GM19035 (cell line): ENCODE data around the gene FGF14.

ENCODE experiments used
- ATAC-seq: cut with Tn5 transposase; IDR thresholded peaks from one replicate; pipeline ENCODE4 v1.9.1; 2021; ENCODE audit not compliant: unreplicated experiment

Gene FGF14

DNA sequence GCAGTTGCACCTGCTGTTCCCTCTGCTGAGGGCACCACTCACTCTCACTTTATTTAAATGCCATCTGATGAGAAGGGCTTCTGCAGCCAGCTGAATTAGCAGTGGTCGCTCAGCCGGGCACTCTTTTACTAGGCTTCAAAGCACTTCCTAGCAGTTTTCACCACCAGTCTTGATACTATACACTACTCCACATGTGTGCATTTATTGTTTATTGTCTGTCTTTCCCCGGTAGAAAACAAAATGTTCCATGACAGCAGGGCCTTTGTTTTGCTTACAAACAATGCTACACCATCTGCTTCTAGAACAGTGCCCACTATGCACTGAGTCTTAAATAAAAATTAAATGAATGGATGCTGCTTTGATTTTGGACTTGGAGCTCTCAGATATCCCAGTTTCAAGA is 404.9 kb downstream of the FGF14 start:
- ATAC-seq, result no peak

DNA sequence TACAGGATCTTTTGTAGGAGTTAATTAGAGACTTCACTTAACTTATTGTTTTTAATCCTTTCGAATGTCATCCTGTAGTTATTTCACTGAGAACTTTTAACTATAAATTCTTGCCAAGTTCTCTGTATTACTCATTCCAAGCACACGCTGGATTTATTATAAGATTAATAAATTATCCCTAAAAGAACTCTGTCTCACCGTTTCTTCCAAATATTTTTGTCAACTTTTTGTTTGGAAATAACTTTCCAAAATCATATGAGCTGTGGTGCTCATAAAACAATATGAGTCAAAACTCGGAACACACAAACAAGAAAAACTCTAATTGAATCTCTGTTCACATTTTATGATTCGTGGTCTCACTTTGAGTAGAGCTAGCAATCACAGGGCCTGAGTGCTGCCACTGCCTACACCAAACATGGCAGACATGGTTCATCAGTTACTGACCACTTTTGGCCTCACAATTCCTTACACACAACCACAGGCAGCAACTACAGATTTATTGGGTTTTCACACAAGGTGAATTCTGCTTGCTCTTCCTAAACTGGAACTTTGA is 412.0 kb downstream of the FGF14 start:
- ATAC-seq, result no peak

DNA sequence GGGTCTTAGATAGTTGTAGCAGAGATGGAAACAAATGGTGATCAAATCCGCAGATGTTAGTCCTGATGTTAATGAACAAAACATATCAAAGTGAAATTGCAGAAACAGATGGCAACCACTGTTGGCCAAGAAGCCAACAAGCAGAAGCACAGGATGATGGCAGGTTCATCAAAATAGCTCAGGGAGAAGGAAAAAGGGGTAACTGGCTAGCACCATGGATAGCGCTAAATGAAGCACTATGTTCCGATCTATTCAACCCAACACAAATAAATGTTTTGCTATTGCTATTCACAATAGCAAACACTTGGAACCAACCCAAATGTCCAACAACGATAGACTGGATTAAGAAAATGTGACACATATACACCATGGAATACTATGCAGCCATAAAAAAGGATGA is 413.7 kb downstream of the FGF14 start:
- ATAC-seq, result no peak

DNA sequence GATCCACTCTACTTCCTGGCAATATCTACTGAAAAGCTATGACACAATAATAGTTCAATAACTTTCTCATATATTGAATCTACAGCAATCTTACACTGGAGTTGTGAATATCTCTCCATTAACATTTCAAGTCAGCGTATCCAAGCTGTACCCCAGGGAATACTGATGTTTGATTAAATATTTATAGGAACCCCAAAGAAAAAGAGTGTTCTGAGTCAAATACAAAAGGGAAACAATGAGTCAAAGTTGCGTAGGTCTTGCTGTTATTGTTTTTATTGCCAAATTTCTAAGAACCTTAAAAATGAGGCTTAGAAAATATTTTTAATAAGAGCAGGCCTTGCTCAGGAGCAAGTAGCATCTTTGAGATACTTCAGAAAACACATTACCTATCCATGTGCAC is 415.5 kb downstream of the FGF14 start:
- no peak for ATAC-seq

DNA sequence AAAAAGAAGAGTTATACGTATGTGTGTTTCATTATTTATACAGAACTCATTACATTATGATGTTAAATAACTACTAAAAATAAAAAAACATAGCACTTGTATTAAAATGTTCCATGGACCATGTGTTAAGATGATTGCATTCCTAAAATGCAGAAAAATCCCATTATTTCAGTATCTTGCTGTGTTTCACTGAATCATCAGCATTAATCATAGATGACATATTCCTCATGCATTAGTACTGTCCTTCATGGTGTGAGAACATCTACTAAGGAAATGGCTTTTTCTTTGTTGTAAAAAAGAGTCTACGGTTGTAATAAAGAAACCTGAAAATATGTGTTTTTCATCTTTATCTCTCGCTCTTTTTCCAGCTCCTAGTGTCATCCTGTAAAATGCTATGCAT is 416.5 kb downstream of the FGF14 start:
- no peak for ATAC-seq

DNA sequence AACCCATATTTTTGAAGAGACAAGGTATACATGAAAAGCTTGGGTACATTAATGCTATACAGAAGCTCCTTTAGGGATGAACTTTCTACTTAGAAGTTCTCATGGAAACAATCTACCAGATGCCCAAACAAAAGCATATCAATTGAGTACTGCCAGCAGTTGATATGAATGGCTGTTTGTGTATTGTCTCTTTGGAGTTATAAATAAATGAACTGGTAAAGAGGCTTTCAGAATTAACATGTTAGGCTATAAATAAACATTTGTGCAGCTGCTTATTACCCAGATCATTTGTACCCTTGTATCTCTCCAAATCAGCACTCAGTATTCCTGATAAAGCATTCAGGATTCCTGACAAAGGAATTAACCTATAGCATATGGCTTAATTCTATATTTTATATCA is 418.9 kb downstream of the FGF14 start:
- ATAC-seq, result no peak

DNA sequence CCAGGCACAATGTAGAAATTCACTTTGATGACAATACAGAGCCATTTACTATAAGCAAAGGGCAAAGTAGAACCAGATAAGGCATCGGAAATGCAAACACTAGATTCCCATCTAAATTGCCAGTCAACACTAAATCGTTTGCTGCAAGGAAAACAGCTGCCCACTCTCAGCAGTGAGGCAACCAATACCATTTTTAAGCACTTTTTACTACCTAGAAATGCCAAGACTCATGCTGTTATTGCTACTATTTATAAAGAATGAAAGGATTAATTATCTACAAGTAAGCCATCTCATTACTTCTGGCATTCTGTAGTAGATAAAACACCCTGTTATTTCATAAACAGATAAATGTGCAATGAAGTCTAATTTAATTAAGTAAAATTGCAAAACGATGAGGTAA is 422.0 kb downstream of the FGF14 start:
- no peak for ATAC-seq

DNA sequence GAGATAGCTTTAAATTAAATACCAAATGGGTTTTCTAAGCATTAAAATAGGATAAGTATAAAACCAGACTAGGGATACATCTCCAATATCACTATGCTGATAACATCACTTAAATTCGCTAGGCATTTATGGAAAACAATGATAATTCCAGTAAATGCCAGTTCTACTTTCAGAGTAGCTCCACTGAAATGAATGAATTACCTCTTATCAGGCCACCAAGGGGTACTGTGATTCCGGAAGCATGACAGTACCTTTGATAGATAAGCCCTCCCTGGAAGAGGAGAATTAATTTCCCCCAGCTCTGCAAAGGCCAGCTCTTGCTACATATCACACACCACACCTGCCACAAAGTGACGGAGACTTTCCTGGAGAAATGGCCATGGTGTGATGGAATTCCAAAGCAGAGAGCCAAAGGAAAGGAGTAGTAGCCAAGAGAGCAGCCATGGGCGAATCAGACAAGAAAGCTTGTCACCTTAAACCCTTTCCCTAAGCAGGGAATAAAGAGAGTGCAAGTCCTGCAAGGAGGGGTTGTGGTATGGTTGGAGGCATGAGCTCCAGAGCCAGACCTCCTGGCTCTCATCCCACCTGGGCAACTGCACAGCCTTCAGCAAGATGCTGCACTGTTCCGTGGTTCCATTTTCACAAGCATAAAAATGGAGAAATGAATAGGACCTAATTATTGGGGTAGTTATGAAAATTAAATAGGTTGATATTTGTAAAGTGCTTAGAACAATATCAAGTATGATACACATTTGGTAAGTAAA is 423.1 kb downstream of the FGF14 start:
- no peak for ATAC-seq

DNA sequence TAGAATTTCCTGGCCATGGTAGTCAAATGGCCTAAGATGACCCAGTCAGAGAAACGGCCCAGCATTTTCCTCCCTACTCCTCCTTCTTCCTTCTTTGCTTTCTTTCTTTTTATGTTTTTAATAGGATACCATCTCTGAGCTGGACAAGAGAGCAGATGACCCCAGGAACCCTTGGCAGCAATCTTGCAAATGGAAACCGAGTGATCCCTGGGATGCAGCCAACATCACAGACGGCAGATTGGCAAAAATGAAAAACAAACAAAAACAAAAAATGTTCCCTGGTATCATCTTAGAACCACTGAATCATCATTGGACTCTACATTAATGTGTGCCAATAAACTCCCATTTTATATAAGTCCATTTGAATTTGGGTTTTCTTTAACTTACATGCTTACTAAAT is 424.4 kb downstream of the FGF14 start:
- ATAC-seq, result no peak

DNA sequence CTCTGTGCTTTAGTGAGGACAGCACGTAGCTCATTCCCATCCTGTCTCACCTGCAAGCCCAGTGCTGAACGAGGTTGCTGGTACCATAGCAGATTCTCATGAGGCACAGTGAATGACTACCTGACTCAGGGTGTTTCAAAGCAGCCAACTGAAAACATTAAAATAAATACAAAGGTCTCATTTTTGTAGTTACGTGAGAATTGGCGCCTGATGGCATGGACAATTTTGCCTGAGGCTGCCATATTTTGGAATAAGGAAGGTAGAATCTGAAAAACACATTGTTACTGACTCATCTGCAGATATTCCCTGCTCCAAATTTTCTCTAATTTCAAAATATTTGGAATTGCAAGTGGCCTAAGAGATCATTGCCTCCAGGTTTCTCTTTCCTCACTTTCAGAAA is 429.7 kb downstream of the FGF14 start:
- ATAC-seq, result no peak

DNA sequence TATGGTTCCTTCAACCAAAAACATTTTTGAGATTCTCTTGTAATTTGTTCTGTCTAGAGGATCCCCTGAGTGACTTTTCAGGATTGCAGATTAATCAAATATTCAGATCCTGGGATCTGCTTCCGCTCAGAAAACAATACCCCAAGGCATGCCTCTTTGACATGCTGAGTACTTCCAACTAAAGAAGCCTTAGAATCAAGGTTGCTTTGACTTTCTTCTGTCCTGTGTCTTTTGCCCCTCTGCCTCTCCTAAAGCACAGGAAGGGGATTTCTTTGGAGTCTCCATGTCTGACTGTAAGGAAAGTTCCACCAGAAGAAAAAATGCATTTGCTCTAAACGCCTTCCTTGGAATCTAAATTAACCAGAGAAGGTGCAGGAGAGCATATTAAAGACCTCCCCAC is 431.5 kb downstream of the FGF14 start:
- no peak for ATAC-seq

DNA sequence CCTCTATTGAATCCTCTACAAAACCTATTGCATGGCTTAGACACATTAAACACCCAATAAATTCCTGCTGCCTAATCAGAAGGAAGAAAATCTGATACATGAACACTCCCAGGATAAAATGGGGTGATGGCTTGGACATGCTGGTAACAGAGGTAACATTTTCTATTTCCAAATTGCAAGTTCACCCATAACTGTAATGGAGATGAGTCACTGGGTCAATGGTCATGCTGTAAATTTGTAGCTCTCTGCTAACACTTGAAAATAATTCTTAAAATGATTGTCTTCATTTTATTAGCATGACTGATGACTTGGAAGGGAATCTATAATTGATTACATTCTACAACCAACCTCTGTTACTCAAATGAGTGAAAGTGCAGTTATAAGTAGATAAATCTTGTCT is 434.1 kb downstream of the FGF14 start:
- no peak for ATAC-seq

DNA sequence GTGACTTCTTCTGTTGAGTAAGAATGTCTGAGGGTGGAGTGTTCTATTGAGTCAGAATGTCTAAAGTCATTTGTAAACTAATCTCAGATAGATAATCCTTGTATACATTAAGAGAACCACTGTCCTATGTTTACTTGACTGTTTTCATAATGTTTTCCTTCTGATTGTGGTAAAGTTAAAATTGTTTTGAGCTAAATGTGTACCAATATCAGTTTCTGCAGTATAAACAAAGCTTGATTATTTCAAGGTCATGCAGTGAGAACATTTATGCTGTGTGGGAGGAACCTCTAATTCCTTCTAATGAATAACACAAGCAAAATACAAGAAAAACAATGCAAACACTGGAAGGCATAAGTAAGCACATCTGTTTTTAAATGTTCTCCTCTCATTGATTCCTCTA is 434.6 kb downstream of the FGF14 start:
- no peak for ATAC-seq

DNA sequence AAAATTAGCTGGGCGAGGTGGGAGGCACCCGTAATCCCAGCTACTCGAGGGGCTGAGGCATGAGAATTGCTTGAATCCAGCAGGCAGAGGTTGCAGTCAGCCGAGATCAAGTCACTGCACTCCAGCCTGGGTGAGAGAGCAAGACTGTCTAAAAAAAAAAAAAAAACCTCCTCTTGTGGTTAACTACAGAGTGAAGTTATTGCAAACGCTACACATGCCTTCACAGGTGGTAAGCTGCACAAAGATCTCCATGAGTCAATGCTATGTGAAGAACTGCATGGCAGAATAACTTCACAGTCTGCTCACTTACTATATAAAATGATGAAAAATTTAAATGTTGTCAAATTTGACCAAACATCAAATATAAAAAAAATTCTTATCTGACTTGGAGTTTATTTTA is 436.8 kb downstream of the FGF14 start:
- ATAC-seq, result no peak

DNA sequence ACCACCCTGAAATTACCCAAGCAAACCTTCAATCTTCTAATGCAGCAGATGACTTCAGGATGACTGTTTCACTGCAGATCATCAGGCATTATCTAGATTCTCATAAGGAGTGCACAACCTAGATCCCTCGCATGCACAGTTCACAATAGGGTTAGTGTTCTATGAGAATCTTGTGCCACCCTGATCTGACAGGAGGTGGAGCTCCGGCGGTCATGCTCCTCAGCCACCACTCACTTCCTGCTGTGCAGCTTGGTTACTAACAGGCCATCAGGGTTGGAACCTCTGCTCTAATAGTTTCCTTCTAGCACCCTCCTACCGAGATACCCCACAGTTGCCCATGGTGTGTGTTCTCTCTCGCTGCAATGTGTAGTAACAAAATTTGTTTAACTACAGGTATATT is 442.8 kb downstream of the FGF14 start:
- no peak for ATAC-seq

DNA sequence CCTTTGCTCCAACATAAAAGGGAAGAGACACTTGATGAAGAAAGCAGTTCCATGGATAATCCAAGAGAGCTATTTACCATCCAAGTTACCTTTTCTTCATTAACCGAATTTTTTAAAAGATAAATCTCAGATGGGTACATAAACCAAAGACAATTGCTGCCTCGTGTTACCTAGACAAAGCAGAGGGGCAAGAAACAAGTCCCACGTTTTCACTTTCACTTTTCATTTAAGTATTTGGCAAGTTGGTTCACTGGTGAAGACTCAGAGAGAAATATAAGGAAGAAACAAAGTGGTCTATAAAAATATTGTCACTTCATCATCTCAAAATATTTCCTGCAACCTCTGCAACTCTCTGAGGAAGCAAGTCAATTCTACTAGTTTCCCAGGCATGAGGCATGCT is 446.1 kb downstream of the FGF14 start:
- ATAC-seq, result no peak

DNA sequence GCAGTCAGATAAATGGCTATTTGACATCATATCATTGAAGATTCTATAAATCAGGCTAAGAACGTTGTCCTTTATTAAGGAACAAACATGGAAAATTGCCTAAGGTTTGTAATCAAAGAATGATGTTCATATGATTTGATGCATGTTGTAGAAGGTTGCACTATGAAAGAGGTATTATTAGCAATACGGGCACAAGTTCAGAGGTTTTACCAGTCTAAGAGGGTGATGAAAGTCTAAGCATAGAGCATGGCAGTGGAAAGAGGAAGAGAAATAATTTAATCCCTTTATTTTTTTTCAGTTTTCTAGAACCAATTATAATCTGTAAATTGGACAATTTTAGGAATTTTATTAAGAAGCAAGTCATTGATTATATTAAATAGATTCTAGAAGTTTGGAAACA is 450.7 kb downstream of the FGF14 start:
- ATAC-seq, result no peak

DNA sequence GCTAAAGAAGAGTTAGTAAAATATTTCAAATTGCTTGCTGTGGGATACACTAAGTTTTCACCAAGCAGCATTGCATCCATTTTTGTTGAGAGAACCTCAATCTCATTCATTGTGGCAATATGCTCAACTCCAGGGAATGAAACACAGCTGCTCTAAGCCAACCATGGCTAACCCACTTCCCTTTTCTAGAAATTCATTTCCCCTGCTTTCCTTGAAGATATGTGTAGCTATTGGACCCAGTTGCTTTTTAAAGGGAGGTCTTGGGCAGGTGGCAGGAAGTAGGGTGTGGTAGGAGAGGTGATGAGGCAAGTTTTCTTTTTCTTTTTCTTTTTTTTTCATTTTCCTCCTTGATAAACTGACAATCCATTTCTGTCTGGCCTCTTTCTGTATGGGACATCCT is 452.2 kb downstream of the FGF14 start:
- no peak for ATAC-seq

DNA sequence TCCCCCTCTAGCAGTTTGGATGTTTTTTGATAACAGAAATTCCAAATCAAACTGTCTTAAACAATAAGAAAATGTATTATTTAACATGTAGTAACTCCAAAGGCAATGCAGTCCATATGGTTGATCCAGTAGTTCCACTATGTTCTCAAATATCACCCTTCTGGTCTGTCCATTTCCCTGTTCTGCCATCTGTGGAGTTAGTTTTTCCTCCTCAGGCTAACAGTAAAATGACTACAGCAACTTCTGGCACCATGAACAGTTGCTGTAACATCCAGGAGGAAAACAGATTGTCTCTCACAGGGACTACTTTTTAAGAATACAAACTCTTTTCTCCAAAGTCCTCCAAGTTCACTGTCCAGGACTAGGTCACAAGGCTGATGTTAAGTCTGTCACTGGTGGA is 455.4 kb downstream of the FGF14 start:
- no peak for ATAC-seq

DNA sequence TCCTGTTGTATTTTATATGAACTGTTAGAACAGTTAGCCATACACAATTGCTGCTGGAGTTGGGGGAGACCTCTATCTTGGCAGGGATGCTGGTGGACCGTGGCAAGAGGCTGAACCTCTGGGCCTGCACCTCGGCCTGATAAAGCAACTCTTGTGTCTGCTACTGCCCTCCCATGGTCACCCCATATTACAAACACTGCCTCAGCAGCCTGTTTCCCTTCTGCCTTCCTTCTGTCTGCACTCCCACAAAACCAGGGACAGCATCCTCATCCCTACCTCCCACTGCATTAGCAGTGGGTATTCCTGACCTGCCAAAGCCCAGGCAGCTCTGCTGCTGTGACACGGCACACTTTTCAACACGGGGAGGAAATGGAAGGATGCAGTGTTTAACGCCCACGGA is 456.4 kb downstream of the FGF14 start:
- ATAC-seq, result no peak

DNA sequence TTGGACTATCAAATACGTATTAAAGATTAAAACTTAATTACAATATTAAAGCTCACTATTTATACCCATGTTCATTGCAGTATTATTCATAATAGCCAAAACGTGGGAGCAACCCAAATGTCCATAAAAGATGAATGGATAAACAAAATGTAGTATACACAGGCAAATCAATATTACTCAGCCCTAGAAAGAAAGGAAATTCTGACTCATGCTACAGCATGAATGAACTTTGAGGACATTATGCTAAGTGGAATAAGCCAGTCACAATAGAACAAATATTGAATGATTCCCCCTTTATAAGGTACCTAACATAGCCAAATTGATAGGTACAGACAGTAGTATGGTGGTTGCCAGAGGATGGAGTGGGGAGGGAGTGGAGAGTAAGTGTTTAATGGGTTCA is 457.3 kb downstream of the FGF14 start:
- no peak for ATAC-seq

DNA sequence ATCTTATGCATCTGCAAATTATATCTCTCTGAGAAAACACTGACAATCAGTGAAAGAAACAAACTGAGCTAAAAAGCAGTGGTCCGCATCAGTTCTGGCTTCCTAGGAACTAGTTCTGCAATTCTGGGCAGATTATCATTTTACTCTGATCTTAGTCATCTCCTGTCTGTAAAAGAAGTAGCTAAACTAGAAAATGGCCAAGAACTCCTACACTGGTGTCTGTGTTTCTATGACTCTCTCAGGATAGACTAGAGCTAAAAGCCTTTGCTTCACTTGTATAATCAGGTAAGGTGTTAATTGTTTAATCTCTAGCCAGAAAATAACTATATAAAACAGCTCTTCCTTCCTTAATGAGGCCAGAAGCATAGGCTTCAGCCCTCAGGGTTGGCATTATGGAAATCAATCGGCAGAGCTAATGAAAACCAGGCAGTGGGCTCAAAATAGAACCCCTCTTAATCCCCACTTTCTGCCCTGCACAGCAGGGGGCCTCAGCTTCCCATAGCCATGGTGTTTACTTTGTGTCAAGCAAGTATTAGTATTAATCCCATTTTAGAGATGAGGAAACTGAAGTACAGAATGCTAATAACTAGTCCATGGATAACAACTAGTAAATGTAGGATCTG is 459.2 kb downstream of the FGF14 start:
- ATAC-seq, result no peak

DNA sequence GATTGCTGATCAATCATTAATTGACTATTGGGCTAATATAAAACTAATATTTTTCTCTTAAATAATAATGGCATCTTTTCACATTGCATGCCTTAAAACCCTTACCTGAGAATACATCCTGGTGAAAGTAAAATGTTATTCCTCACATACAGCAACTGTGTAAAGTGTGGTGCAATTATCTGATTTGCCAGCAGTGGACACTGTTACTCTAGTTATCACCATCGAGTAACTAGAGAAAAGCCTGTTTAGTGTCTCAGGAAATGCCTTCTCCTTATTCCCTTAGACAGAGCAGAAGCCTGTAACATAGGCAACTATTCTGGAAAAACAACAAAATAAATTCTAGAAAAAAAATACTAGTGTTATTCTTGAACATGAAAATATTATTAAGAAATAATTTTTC is 459.8 kb downstream of the FGF14 start:
- peak; percentile 66 for ATAC-seq
